DND-41 (cell line): Measurements from ENCODE around the gene SAP25.

Experiments used
- CTCF ChIP-seq: IDR thresholded peaks from 2 replicates; pipeline ENCODE4 v1.5.1; 2012; ENCODE audit warnings: borderline replicate concordance, low read length, moderate library complexity, mild to moderate bottlenecking; ENCODE audit not compliant: poor library complexity, severe bottlenecking; ENCODE audit errors: extremely low read depth
- EZH2 ChIP-seq: IDR thresholded peaks from 3 replicates; pipeline ENCODE4 v1.6.1; 2012; ENCODE audit warnings: borderline replicate concordance, low read depth, mild to moderate bottlenecking, moderate library complexity, low read length, inconsistent platforms; ENCODE audit not compliant: severe bottlenecking

GRCh38 chr7:100612730-100613390 lies 39.2 kb upstream of the SAP25 start:
- TF ChIP-seq CTCF (peak; percentile 47), EZH2 (no peak)
